GM18951 (cell line): ENCODE results near the gene UTS2B.
"Not testable (repeated sequence)": the region's sequence is repeated elsewhere in the genome, so short reads cannot be mapped to it uniquely, and the experiment has no call there.

Source experiments
- POLR2A ChIP-seq: IDR thresholded peaks from 4 replicates; pipeline ENCODE4 v1.6.1; 2011; ENCODE audit warnings: mild to moderate bottlenecking; ENCODE audit not compliant: insufficient read length, insufficient read depth; ENCODE audit errors: extremely low read depth
- in situ Hi-C: fragments of 300-500 bp; cut with MboI; formaldehyde crosslinking; loops from one replicate; pipeline ENCODE4 v1.12.0; 2022; ENCODE audit warnings: low sequenced_read_pairs, mixed read lengths, inconsistent platforms; ENCODE audit not compliant: unreplicated experiment

UTS2B gene

GRCh38 chr3:191301017-191301416, 29.3 kb downstream of the UTS2B start:
- in situ Hi-C loops = no loop called here

GRCh38 chr3:191300422-191300821, 29.9 kb downstream of the UTS2B start:
- peak; percentile 19 for TF ChIP-seq POLR2A
- in situ Hi-C loops = no loop called here

More at GRCh38 chr3:191301017-191301416, 29.3 kb downstream of the UTS2B start:
- TF ChIP-seq POLR2A = no peak

GRCh38 chr3:191298846-191299245, 31.5 kb downstream of the UTS2B start:
- in situ Hi-C loops = no loop called here
- no peak for TF ChIP-seq POLR2A

GRCh38 chr3:191296041-191296541, 34.2 kb downstream of the UTS2B start:
- in situ Hi-C loops = no loop called here
- TF ChIP-seq POLR2A = no peak

- TF ChIP-seq POLR2A = no peak
- in situ Hi-C loops = no loop called here
Measured at GRCh38 chr3:191294291-191294690, 36.0 kb downstream of the UTS2B start.

- TF ChIP-seq POLR2A = no peak
- in situ Hi-C loops = no loop called here
Measured at GRCh38 chr3:191292243-191293015, 37.9 kb downstream of the UTS2B start.

- no peak for TF ChIP-seq POLR2A
- in situ Hi-C loops = no loop called here
Measured at GRCh38 chr3:191290311-191291025, 39.9 kb downstream of the UTS2B start.

GRCh38 chr3:191283400-191283799, 46.9 kb downstream of the UTS2B start:
- TF ChIP-seq POLR2A = no peak
- in situ Hi-C loops = no loop called here

- TF ChIP-seq POLR2A = no peak
Measured at GRCh38 chr3:191282251-191283185, 47.8 kb downstream of the UTS2B start.

GRCh38 chr3:191280882-191281281, 49.4 kb downstream of the UTS2B start:
- in situ Hi-C loops = no loop called here

More at GRCh38 chr3:191282251-191283185, 47.8 kb downstream of the UTS2B start:
- in situ Hi-C loops = no loop called here

GRCh38 chr3:191280111-191280510, 50.2 kb downstream of the UTS2B start:
- in situ Hi-C loops = no loop called here
- no peak for TF ChIP-seq POLR2A

More at GRCh38 chr3:191280882-191281281, 49.4 kb downstream of the UTS2B start:
- no peak for TF ChIP-seq POLR2A

- no peak for TF ChIP-seq POLR2A
- in situ Hi-C loops = no loop called here
Measured at GRCh38 chr3:191275751-191276150, 54.6 kb downstream of the UTS2B start.

- in situ Hi-C loops = not testable (repeated sequence)
Measured at GRCh38 chr3:191275244-191275643, 55.1 kb downstream of the UTS2B start.
